Smooth muscle cell (in vitro differentiated cells): Measurements from ENCODE around the gene LCN9. TPM values are rescaled to one million over a fixed set of nuclear protein-coding genes. Genes with fewer than 3 reads are reported as not detected.

ENCODE experiments used
- DNase-seq: peaks from one replicate; lab custom pipeline; 2025; ENCODE audit not compliant: unreplicated experiment; lab: John Stamatoyannopoulos, UW
- H2AFZ ChIP-seq: fragments of 200-600 bp; sonication (generic); 2 replicates; pipeline ENCODE4 v1.6.0; 2016; ENCODE audit warnings: antibody characterized with exemption, low read depth, mild to moderate bottlenecking
- H3F3A ChIP-seq: fragments of 200-600 bp; sonication (generic); 2 replicates; pipeline ENCODE4 v1.6.0; 2017; ENCODE audit warnings: antibody characterized with exemption, low read depth
- H3K27ac ChIP-seq: fragments of 200-600 bp; sonication (generic); 2 replicates; pipeline ENCODE4 v1.5.1; 2016; ENCODE audit warnings: low read depth, mild to moderate bottlenecking
- H3K27me3 ChIP-seq: fragments of 200-600 bp; sonication (generic); 2 replicates; pipeline ENCODE4 v1.6.1; 2016; ENCODE audit warnings: low read depth, mild to moderate bottlenecking
- H3K36me3 ChIP-seq: fragments of 200-600 bp; sonication (generic); 2 replicates; pipeline ENCODE4 v1.5.1; 2016; ENCODE audit warnings: low read depth
- H3K4me1 ChIP-seq: fragments of 200-600 bp; sonication (generic); 2 replicates; pipeline ENCODE4 v1.5.1; 2016; ENCODE audit warnings: low read depth
- H3K4me2 ChIP-seq: fragments of 200-600 bp; sonication (generic); 2 replicates; pipeline ENCODE4 v1.6.0; 2016; ENCODE audit warnings: mild to moderate bottlenecking
- H3K4me3 ChIP-seq: fragments of 200-600 bp; sonication (generic); 2 replicates; pipeline ENCODE4 v1.5.1; 2016; ENCODE audit warnings: mild to moderate bottlenecking
- H3K79me2 ChIP-seq: fragments of 200-600 bp; sonication (generic); 2 replicates; pipeline ENCODE4 v1.6.0; 2016; ENCODE audit warnings: low read depth, mild to moderate bottlenecking
- H3K9ac ChIP-seq: fragments of 200-600 bp; sonication (generic); 2 replicates; pipeline ENCODE4 v1.6.0; 2016; ENCODE audit warnings: low read depth
- H3K9me3 ChIP-seq: fragments of 200-600 bp; sonication (generic); replicated peaks from 2 replicates; pipeline ENCODE4 v1.5.1; 2016; ENCODE audit warnings: low read depth
- H4K20me1 ChIP-seq: fragments of 200-600 bp; sonication (generic); 2 replicates; pipeline ENCODE4 v1.6.0; 2016; ENCODE audit warnings: low read depth
- WGBS: methylation state at CpG from one replicate; pipeline ENCODE4 v1.1.7; 2016; ENCODE audit warnings: low lambda C conversion rate; 5-methylcytosine and 5-hydroxymethylcytosine counted together
- polyA plus RNA-seq: library from polyadenylated mRNA; unstranded; fragments of >200 nt; fragmentation: Nextera tagmentation; extraction: Ambion mirVana; gene quantifications from 2 replicates; pipeline ENCODE4 v1.2.1, GENCODE V29; 2016
- total RNA-seq: library from RNA; depleted of rRNA; stranded (reverse); fragments of >200 nt; gene quantifications from 2 replicates; pipeline ENCODE4 v1.2.3, GENCODE V29; 2014
- TF ChIP-seq, protein P1 (sequence below): fragments of 200-600 bp; sonication (generic); IDR thresholded peaks from 2 replicates; pipeline ENCODE4 v1.5.1; 2017; ENCODE audit warnings: borderline replicate concordance, mild to moderate bottlenecking, antibody characterized with exemption; ENCODE audit not compliant: insufficient read depth, poor library complexity, severe bottlenecking

The LCN9 gene
- total and polyA plus RNA-seq, 2 experiments from 2014 or later: 20.8 to 22.0 TPM

GRCh38 chr9:135660407-135660806 lies 2.7 kb upstream of the LCN9 start:
- 95% methylated on average over 22 of the region's 22 CpGs for WGBS
- Histone ChIP-seq H3K9me3 (no peaks in the 10 kb centered on the region), H3K27ac (no peak overlapping the region), H2AFZ (no peak overlapping the region), H3K27me3 (no peaks in the 10 kb centered on the region), H3K9ac (no peak overlapping the region), H3K36me3 (peaks cover 2% of the 10 kb centered on the region), H3K79me2 (no peaks in the 10 kb centered on the region), H3K4me1 (peaks cover 10% of the 10 kb centered on the region), H3K4me2 (no peak overlapping the region), H3K4me3 (no peak overlapping the region), H4K20me1 (peaks cover 76% of the 10 kb centered on the region), H3F3A (peaks cover 6% of the 10 kb centered on the region)
- no peak for DNase-seq
- TF ChIP-seq, protein P1, sequence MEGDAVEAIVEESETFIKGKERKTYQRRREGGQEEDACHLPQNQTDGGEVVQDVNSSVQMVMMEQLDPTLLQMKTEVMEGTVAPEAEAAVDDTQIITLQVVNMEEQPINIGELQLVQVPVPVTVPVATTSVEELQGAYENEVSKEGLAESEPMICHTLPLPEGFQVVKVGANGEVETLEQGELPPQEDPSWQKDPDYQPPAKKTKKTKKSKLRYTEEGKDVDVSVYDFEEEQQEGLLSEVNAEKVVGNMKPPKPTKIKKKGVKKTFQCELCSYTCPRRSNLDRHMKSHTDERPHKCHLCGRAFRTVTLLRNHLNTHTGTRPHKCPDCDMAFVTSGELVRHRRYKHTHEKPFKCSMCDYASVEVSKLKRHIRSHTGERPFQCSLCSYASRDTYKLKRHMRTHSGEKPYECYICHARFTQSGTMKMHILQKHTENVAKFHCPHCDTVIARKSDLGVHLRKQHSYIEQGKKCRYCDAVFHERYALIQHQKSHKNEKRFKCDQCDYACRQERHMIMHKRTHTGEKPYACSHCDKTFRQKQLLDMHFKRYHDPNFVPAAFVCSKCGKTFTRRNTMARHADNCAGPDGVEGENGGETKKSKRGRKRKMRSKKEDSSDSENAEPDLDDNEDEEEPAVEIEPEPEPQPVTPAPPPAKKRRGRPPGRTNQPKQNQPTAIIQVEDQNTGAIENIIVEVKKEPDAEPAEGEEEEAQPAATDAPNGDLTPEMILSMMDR: no peak

DNA sequence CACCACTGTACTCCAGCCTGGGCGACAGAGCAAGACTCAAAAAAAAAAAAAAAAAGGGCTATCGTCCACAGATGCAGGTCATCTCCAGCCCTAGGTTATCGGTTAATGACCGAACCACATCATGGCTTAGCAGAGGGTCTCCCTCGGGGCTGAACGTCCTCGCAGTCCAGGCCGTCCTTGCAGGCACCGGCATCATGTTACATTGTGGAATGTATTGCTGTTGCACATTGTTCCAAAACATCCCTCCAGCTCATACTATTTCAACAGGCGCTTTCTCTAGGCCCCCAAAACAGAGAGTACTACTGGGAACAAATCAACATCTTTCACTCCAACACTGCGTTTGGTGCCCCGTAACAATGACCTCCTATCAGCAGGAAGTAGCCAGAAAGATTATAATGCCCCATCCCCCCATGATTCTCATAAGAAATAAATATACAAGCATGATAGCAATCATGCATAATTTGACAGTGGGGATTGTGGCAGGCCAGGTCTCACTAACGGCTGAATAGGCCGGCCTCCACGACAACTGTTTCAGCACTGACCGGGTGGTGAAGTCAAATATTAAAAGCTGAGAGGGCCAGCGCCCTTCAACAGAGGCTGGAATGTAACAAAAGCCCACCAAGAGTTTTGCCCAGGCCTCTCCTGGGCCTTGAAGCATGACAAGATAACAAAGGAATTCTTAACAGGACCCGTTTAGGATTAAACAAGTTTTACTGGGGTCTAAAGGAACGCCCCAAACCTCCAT lies 1.1 kb upstream of the LCN9 start:
- WGBS: 51% methylated on average over 18 of the region's 19 CpGs
- Histone ChIP-seq H3F3A (peaks cover 6% of the 10 kb centered on the region), H3K9ac (no peak overlapping the region), H3K4me2 (no peak overlapping the region), H3K4me3 (no peak overlapping the region), H3K4me1 (peaks cover 10% of the 10 kb centered on the region), H2AFZ (no peak overlapping the region), H3K36me3 (peaks cover 2% of the 10 kb centered on the region), H4K20me1 (peaks cover 65% of the 10 kb centered on the region), H3K27ac (peak overlapping the region; percentile 19), H3K27me3 (no peaks in the 10 kb centered on the region), H3K79me2 (no peaks in the 10 kb centered on the region), H3K9me3 (no peaks in the 10 kb centered on the region)
- DNase-seq: no peak
- TF ChIP-seq, protein P1: no peak

DNA sequence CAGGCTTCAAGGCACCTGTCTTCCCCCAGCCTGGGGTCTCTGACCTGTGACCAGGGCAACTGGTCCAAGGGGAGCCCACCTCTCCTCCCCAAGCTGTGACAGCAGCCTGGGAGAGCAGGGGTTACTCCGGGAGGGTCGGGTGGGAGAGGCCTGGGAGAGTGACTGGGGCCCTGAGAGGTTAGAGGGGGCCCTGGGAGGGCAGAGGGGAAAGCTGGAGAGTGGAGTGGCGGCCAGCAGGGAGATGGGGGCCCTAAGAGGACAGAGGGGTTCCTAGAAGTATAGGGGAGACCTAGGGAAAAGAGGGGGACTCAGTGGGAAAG lies 302 bp downstream of the LCN9 start:
- Histone ChIP-seq H3K9ac (no peak overlapping the region), H3K36me3 (peaks cover 2% of the 10 kb centered on the region), H2AFZ (no peak overlapping the region), H3F3A (peaks cover 6% of the 10 kb centered on the region), H3K79me2 (no peaks in the 10 kb centered on the region), H4K20me1 (peaks cover 60% of the 10 kb centered on the region), H3K27me3 (no peaks in the 10 kb centered on the region), H3K4me2 (no peak overlapping the region), H3K4me1 (peaks cover 10% of the 10 kb centered on the region), H3K27ac (no peak overlapping the region), H3K4me3 (no peak overlapping the region), H3K9me3 (no peaks in the 10 kb centered on the region)
- TF ChIP-seq, protein P1: no peak
- 90% methylated on average over 3 of the region's 3 CpGs for WGBS
- DNase-seq: no peak

- DNase-seq: no peak
- no peak overlapping the region for H3K4me2 ChIP-seq
- H3K9ac ChIP-seq: no peak overlapping the region
- H4K20me1 ChIP-seq: peaks cover 59% of the 10 kb centered on the region
- H3K79me2 ChIP-seq: no peaks in the 10 kb centered on the region
- H3K4me3 ChIP-seq: no peak overlapping the region
- H3F3A ChIP-seq: peaks cover 3% of the 10 kb centered on the region
- H3K36me3 ChIP-seq: peaks cover 2% of the 10 kb centered on the region
- peaks cover 10% of the 10 kb centered on the region for H3K4me1 ChIP-seq
- H2AFZ ChIP-seq: no peak overlapping the region
- TF ChIP-seq, protein P1: no peak
- no peaks in the 10 kb centered on the region for H3K9me3 ChIP-seq
- H3K27ac ChIP-seq: no peak overlapping the region
- no peaks in the 10 kb centered on the region for H3K27me3 ChIP-seq
- WGBS: 98% methylated on average over 5 of the region's 12 CpGs
Measured at GRCh38 chr9:135663857-135664256, 748 bp downstream of the LCN9 start.
